HG03439 (cell line): ENCODE results near the gene HTR6.
"Not testable (repeated sequence)": the region's sequence is repeated elsewhere in the genome, so short reads cannot be mapped to it uniquely, and the experiment has no call there.

Experiments
- ATAC-seq: cut with Tn5 transposase; IDR thresholded peaks from one replicate; pipeline ENCODE4 v1.9.1; 2021; ENCODE audit warnings: mild to moderate bottlenecking, moderate library complexity; ENCODE audit not compliant: unreplicated experiment

Gene HTR6

GRCh38 chr1:19637606-19638005 is 27.1 kb upstream of the HTR6 start:
- ATAC-seq, result no peak

DNA sequence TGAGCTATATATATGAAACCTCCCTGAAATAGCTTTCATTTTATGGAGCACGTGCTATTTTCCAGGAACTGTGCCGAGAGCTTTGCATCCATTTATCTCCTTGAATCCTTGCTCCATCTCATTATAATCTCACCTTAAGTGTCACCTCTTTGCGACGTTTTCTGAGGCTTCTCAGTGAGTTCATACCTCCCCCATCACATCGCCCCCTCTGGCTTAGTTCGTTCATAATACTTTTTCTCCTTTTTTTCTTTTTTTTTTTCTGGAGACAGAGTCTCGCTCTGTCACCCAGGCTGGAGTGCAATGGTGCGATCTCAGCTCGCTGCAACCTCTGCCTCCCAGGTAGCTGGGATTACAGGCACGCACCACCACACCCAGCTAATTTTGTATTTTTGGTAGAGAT is 25.4 kb upstream of the HTR6 start:
- not testable (repeated sequence) for ATAC-seq

- no peak for ATAC-seq
Measured at GRCh38 chr1:19639999-19640362, 24.7 kb upstream of the HTR6 start.

DNA sequence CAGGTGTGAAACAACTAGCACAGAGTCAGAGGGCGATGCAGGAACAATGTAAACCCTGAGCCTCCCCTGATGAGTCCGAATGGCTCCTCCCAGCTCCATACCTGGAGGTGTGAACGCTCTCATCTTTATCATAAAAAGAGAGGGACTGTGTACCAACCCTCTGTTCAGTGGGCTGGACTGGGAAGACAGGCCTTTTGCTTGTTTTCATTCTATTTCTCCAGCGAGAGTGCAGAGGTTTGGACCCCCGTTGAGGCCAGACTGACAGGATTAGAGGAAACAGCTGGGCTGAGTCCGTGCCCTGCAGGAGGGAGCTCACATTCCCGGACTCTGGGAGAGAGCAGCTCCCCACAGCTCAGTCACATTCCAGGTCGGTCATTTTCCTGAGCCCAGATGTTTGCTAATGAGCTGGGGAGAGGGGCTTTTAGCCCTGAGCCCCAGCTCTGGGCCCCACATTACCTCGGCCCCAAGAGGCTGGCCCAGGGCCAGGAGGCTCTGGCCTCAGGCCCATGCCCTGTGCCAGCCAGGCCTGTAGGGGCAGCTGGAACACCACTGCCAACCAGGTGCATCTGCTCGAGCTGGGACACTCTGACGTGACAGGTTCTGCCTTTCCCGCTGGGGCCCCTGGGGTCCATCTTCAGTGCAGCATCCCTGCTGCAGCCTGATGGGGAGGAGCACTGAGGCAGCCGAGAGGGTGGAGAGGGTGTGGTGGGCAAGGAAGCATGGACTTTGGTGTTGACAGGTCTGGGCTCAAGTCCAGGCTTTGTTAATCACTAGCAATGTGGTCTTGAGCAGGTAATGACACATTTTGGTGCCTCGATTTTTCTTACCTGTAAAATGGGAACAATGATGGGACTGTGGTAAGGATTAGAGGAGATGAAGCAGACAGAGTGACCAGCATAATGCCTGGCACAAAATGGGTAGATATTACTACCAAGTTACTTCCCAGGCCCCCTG is 24.0 kb upstream of the HTR6 start:
- ATAC-seq, result no peak

DNA sequence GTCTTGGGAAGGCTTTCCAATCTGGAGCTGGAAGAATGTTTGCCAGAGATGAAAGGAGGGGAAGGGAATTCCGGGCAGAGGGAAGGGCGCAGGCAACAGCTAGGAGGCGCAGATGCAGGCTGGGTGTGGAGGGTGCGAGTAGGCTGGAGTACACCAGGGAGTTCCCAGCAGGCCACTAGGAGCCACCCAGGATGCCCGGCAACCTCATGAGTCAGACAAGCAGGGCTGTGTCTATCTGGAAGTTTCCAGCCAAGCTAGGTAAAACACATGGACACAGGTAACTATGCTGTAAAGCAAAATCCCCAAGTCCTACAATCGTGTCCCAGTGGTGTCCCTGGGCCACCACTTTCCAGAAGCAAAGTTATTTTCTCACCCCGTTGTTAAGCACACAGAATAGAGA is 21.6 kb upstream of the HTR6 start:
- ATAC-seq, result no peak

DNA sequence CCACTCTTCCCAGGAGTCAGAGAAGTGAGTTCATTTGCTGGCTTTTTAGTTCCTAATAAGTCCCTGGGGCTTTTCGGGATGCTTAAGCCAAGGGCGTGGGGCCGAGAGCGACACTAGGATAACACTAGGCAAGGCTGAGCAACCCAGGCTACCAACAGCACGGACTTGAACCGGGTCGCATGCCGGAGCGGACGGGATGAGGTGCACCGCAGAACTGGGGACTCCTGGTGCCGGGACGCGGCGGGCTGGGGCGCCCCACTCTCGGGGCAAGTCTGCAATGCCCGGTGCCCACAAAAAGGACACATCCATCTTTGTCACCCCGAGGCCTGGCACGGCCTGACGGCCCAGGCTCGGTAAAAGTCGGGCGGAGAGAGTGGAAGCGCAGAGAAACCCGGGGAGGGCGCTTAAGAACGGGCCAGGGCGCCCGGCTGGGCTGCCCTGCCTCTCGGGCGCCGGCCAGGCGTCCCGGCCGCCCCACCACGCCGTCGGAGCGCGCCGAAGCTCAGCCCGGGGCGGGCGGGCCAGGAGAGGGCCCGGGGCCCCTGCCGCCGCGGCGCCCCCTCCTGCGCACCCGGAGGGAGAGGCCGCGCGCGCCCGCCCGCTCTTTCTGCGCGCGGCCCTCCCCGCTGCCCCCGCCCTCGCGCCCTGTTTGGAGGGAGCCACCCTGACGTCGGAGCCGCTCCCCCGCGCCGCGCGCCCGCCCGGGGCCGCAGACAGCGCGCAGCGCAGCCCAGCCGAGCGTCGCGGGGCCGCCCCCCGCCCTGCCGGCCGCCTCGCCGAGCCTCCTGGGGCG is 20.9 kb upstream of the HTR6 start, which contains the start of gene NBL1:
TSS of gene NBL1 (plus strand) at position 710 of the 793 bp plus-strand sequence. CDS start 10,720 bp downstream, outside the sequence.
- no peak for ATAC-seq

GRCh38 chr1:19644395-19644680 is 20.3 kb upstream of the HTR6 start:
- no peak for ATAC-seq

GRCh38 chr1:19644681-19645410 is 19.8 kb upstream of the HTR6 start:
- ATAC-seq, result no peak

- no peak for ATAC-seq
Measured at GRCh38 chr1:19645411-19646251, 19.0 kb upstream of the HTR6 start.

GRCh38 chr1:19646377-19647319 is 18.0 kb upstream of the HTR6 start:
- no peak for ATAC-seq

DNA sequence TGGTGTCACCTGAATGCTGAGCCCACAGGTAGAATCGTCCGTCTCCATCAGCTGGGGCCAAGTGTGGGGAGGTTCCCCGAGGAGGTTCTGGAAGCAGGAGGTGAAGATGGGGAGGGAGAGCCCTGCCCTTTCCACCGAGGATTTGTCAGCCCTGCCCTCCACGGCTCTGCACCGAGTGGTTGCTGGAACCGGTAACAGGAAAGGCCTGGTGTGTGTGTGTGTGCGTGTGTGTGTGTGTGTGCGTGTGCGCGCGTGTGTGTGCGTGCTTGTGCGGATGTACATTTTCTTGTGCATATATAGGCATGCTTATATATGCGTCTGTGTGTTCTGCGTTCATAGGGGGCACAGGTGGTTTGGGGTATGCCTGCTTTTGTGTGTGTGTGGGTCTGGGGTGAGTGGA is 17.0 kb upstream of the HTR6 start:
- ATAC-seq, result no peak

- no peak for ATAC-seq
Measured at GRCh38 chr1:19648239-19648638, 16.4 kb upstream of the HTR6 start.

DNA sequence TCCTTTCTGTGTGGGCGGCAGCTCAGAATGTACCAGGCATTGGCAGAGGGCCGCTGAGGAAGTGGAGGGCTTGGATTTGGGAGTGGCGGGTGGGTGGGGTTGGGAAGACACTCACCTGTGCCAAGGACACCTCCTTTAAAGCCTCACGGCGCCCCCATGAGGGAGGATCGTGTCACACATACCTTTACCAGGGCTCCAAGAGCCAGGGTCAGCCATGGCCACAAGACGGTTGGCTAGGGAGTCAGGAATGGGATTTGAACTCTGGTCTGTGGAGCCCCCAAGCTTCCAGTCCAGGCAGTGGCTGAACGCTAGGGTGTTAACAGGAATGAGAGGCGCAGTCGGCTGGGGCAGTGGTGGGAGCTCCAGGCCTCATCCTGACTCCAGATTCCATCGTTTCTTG is 16.0 kb upstream of the HTR6 start:
- no peak for ATAC-seq

GRCh38 chr1:19650416-19651140 is 14.1 kb upstream of the HTR6 start:
- no peak for ATAC-seq

GRCh38 chr1:19651141-19651737 is 13.4 kb upstream of the HTR6 start:
- no peak for ATAC-seq

DNA sequence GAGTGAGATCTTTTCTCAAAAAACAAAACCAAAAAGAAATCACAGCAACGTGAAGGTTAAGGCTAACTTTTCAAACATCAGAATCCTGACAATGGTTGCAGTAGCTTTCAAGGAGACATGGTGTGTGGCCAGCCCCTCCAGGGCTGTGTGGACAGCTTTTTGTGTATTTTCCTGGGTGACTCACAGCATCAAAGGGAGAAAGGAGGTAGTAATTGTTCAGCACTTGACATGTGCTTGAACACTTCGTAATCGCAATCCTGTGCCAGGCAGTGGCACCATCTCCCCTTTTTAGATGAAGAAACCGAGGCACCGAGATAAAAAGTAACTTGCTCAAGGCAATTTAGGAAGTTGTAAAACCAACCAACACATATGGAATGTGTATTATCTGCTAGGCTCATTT is 10.3 kb upstream of the HTR6 start:
- no peak for ATAC-seq

DNA sequence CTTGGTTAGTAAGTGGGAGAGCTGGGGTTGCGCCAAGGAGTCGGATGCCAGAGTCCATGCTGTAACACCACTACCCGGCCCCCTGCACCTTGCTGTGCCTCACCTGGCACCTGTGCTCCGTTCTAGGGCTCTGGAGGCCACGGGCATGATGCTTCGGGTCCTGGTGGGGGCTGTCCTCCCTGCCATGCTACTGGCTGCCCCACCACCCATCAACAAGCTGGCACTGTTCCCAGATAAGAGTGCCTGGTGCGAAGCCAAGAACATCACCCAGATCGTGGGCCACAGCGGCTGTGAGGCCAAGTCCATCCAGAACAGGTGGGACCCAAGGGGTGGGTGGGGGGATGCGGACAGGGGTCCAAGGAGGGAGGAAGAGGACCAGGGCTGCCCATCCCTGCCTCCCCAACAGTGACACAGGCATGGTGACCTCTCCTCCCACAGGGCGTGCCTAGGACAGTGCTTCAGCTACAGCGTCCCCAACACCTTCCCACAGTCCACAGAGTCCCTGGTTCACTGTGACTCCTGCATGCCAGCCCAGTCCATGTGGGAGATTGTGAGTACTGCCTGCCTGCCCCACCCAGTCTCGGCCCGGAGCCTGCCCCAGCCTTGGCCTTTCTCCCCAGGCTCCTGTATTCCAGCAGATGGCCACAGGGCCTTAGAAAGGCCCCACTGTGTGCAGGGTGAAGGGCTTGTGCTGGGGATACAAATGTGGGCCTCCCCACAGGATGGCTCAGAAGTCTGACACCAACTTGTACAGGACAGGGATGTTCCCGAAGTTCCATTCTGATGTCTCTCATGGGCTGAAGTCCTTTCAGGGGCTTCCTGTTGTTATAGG is 9.6 kb upstream of the HTR6 start:
- ATAC-seq, result no peak

- no peak for ATAC-seq
Measured at GRCh38 chr1:19655718-19656080, 9.0 kb upstream of the HTR6 start.
